ENCODE data around the gene NRIP1. TPM values are rescaled to one million over a fixed set of nuclear protein-coding genes. Genes with fewer than 3 reads are reported as not detected.

NRIP1 gene
- polyA plus RNA-seq, 3 donors, result 4.3 to 28.2 (median 23.5) TPM

- no peak for DNase-seq
- no peaks in the 10 kb centered on the region for H3K27me3 Mint-ChIP-seq (ENCODE audit: low read depth in 3 of 3)
- H3K79me2 ChIP-seq (ENCODE audit: insufficient read depth, low read length), result no peaks in the 10 kb centered on the region
- H3K4me3 Mint-ChIP-seq, result no peak overlapping the region
- no peak overlapping the region for H3K4me3 ChIP-seq (replicated peaks in 1 of 3; ENCODE audit: low read depth in 2 of 3, low read length in 3 of 3)
- no peak overlapping the region for H3K4me2 ChIP-seq (replicated peaks; ENCODE audit: extremely low read depth, low read length, poor library complexity, severe bottlenecking)
- no peaks in the 10 kb centered on the region for H3K4me1 ChIP-seq (ENCODE audit: control insufficient read depth in 1 of 2, insufficient read depth in 2 of 2, low read length in 2 of 2)
- no peaks in the 10 kb centered on the region for H4K20me1 ChIP-seq (ENCODE audit: insufficient read depth, low read length)
- no peak overlapping the region for H3K27ac ChIP-seq (ENCODE audit: low read depth in 1 of 2, low read length in 2 of 2)
- no peaks in the 10 kb centered on the region for H3K36me3 Mint-ChIP-seq
- WGBS (ENCODE audit: insufficient coverage), result no CpG with 5 or more reads among the region's 1 CpG
- H3K27me3 ChIP-seq (ENCODE audit: control insufficient read depth in 2 of 2, insufficient read depth in 2 of 2, low read length in 2 of 2), result no peaks in the 10 kb centered on the region
- H3K4me1 Mint-ChIP-seq, result no peaks in the 10 kb centered on the region
- H3K27ac Mint-ChIP-seq, result no peak overlapping the region
- no peak overlapping the region for H2AFZ ChIP-seq (ENCODE audit: insufficient read depth, low read depth, low read length, poor library complexity, severe bottlenecking)
- H3K9me3 Mint-ChIP-seq, result peaks cover 0 to 2% (median 0%) of the 10 kb centered on the region in 7 donors
- TF ChIP-seq CTCF (IDR thresholded peaks at IDR 0.05), result no peak
- intact Hi-C loops (cut with micrococcal nuclease), result no loop called here
- no peak overlapping the region for H3K9ac ChIP-seq (ENCODE audit: insufficient read depth, low read length, poor library complexity, severe bottlenecking)
- H3K36me3 ChIP-seq (replicated peaks in 1 of 2; ENCODE audit: control insufficient read depth in 1 of 2, insufficient read depth in 2 of 2, low read length in 2 of 2), result no peaks in the 10 kb centered on the region
- no peaks in the 10 kb centered on the region for H3K9me3 ChIP-seq (replicated peaks in 1 of 2; ENCODE audit: control insufficient read depth in 1 of 2, insufficient read depth in 1 of 2, low read length in 2 of 2)
These were observed 25.6 kb upstream of the NRIP1 start for GRCh38 chr21:15090390-15090789.

- DNase-seq, result no peak
- no peak overlapping the region for H3K4me3 Mint-ChIP-seq
- H3K9me3 Mint-ChIP-seq, result peaks cover 0 to 2% (median 0%) of the 10 kb centered on the region in 7 donors
- intact Hi-C loops (cut with micrococcal nuclease), result no loop called here
- no peaks in the 10 kb centered on the region for H3K9me3 ChIP-seq (replicated peaks in 1 of 2; ENCODE audit: control insufficient read depth in 1 of 2, insufficient read depth in 1 of 2, low read length in 2 of 2)
- H3K36me3 Mint-ChIP-seq, result no peaks in the 10 kb centered on the region
- H3K4me1 Mint-ChIP-seq, result no peaks in the 10 kb centered on the region
- no peak overlapping the region for H3K27ac ChIP-seq (ENCODE audit: low read depth in 1 of 2, low read length in 2 of 2)
- H2AFZ ChIP-seq (ENCODE audit: insufficient read depth, low read depth, low read length, poor library complexity, severe bottlenecking), result no peak overlapping the region
- H3K27me3 Mint-ChIP-seq (ENCODE audit: low read depth in 3 of 3), result no peaks in the 10 kb centered on the region
- H3K79me2 ChIP-seq (ENCODE audit: insufficient read depth, low read length), result no peaks in the 10 kb centered on the region
- H3K27ac Mint-ChIP-seq, result no peak overlapping the region
- H3K4me2 ChIP-seq (replicated peaks; ENCODE audit: extremely low read depth, low read length, poor library complexity, severe bottlenecking), result no peak overlapping the region
- H3K4me1 ChIP-seq (ENCODE audit: control insufficient read depth in 1 of 2, insufficient read depth in 2 of 2, low read length in 2 of 2), result no peaks in the 10 kb centered on the region
- WGBS (ENCODE audit: insufficient coverage), result no CpG with 5 or more reads among the region's 1 CpG
- TF ChIP-seq CTCF (IDR thresholded peaks at IDR 0.05), result no peak
- H3K9ac ChIP-seq (ENCODE audit: insufficient read depth, low read length, poor library complexity, severe bottlenecking), result no peak overlapping the region
- H3K36me3 ChIP-seq (replicated peaks in 1 of 2; ENCODE audit: control insufficient read depth in 1 of 2, insufficient read depth in 2 of 2, low read length in 2 of 2), result no peaks in the 10 kb centered on the region
- H3K27me3 ChIP-seq (ENCODE audit: control insufficient read depth in 2 of 2, insufficient read depth in 2 of 2, low read length in 2 of 2), result no peaks in the 10 kb centered on the region
- H4K20me1 ChIP-seq (ENCODE audit: insufficient read depth, low read length), result no peaks in the 10 kb centered on the region
- H3K4me3 ChIP-seq (replicated peaks in 1 of 3; ENCODE audit: low read depth in 2 of 3, low read length in 3 of 3), result no peak overlapping the region
These were observed 23.7 kb upstream of the NRIP1 start for GRCh38 chr21:15088488-15088887.

Data from CD14-positive monocyte (primary cell).